Chondrocyte (in vitro differentiated cells): ENCODE measurements around the gene PELI1. TPM values are rescaled to one million over a fixed set of nuclear protein-coding genes. Genes with fewer than 3 reads are reported as not detected.

ENCODE experiments used
- DNase-seq: peaks from one replicate; pipeline ENCODE4 v3.0.0; 2021; ENCODE audit warnings: mixed read lengths, low spot score
- H3K27ac Mint-ChIP-seq: one replicate; pipeline ENCODE4 v1.8.0; 2021; ENCODE audit warnings: mild to moderate bottlenecking, moderate library complexity, mixed read lengths; ENCODE audit not compliant: unreplicated experiment
- H3K27me3 Mint-ChIP-seq: 2 replicates; pipeline ENCODE4 v1.8.0; 2021; ENCODE audit warnings: low read depth, mixed read lengths
- H3K36me3 Mint-ChIP-seq: 2 replicates; pipeline ENCODE4 v1.8.0; 2021; ENCODE audit warnings: low read depth, mixed read lengths
- H3K4me1 Mint-ChIP-seq: 2 replicates; pipeline ENCODE4 v1.8.0; 2021; ENCODE audit warnings: low read depth, mild to moderate bottlenecking, mixed read lengths
- H3K4me3 Mint-ChIP-seq: one replicate; pipeline ENCODE4 v1.8.0; 2021; ENCODE audit warnings: mild to moderate bottlenecking, moderate library complexity, mixed read lengths; ENCODE audit not compliant: unreplicated experiment
- H3K9me3 Mint-ChIP-seq: 2 replicates; pipeline ENCODE4 v1.8.0; 2021; ENCODE audit warnings: low read depth, mixed read lengths
- CTCF ChIP-seq: fragments of 200-600 bp; sonication (generic); IDR thresholded peaks from 2 replicates; pipeline ENCODE4 v1.5.0; 2021; ENCODE audit warnings: antibody characterized with exemption, mild to moderate bottlenecking, moderate library complexity
- total RNA-seq: library from RNA; stranded (reverse); gene quantifications from 3 replicates; pipeline ENCODE4 v1.2.1, GENCODE V29; 2021

The PELI1 gene
- total RNA-seq, 1 donor from 2014 or later = 24.4 TPM

- Mint-ChIP-seq H3K4me3 (no peak overlapping the region), H3K36me3 (no peaks in the 10 kb centered on the region), H3K27me3 (no peaks in the 10 kb centered on the region), H3K4me1 (peaks cover 27% of the 10 kb centered on the region), H3K9me3 (peaks cover 6% of the 10 kb centered on the region), H3K27ac (no peak overlapping the region)
- no peak for TF ChIP-seq CTCF
- DNase-seq = no peak
Measured at GRCh38 chr2:64119369-64119768, 24.9 kb downstream of the PELI1 start.

- H3K4me3 Mint-ChIP-seq = no peak overlapping the region
- H3K27ac Mint-ChIP-seq = no peak overlapping the region
- no peak for DNase-seq
- peaks cover 46% of the 10 kb centered on the region for H3K4me1 Mint-ChIP-seq
- no peak for TF ChIP-seq CTCF
- no peaks in the 10 kb centered on the region for H3K27me3 Mint-ChIP-seq
- H3K36me3 Mint-ChIP-seq = no peaks in the 10 kb centered on the region
- H3K9me3 Mint-ChIP-seq = no peaks in the 10 kb centered on the region
Measured at GRCh38 chr2:64115808-64116598, 28.2 kb downstream of the PELI1 start.

GRCh38 chr2:64114912-64115277, 29.3 kb downstream of the PELI1 start:
- Mint-ChIP-seq H3K27me3 (no peaks in the 10 kb centered on the region), H3K4me3 (no peak overlapping the region), H3K27ac (peak overlapping the region; percentile 34), H3K36me3 (no peaks in the 10 kb centered on the region), H3K9me3 (no peaks in the 10 kb centered on the region), H3K4me1 (peaks cover 49% of the 10 kb centered on the region)
- DNase-seq = no peak
- TF ChIP-seq CTCF = no peak

- peak overlapping the region; percentile 53 for H3K27ac Mint-ChIP-seq
- H3K4me1 Mint-ChIP-seq = peaks cover 51% of the 10 kb centered on the region
- DNase-seq = no peak
- H3K36me3 Mint-ChIP-seq = no peaks in the 10 kb centered on the region
- H3K9me3 Mint-ChIP-seq = no peaks in the 10 kb centered on the region
- H3K27me3 Mint-ChIP-seq = no peaks in the 10 kb centered on the region
- TF ChIP-seq CTCF = no peak
- no peak overlapping the region for H3K4me3 Mint-ChIP-seq
Measured at GRCh38 chr2:64114063-64114911, 29.9 kb downstream of the PELI1 start.

- no peak overlapping the region for H3K27ac Mint-ChIP-seq
- no peak overlapping the region for H3K4me3 Mint-ChIP-seq
- peaks cover 52% of the 10 kb centered on the region for H3K4me1 Mint-ChIP-seq
Measured at GRCh38 chr2:64112016-64112415, 32.2 kb downstream of the PELI1 start.

More at GRCh38 chr2:64112016-64112415, 32.2 kb downstream of the PELI1 start:
- DNase-seq = no peak
- Mint-ChIP-seq H3K36me3 (peaks cover 2% of the 10 kb centered on the region), H3K9me3 (no peaks in the 10 kb centered on the region), H3K27me3 (no peaks in the 10 kb centered on the region)
- TF ChIP-seq CTCF = no peak
